Measurements from ENCODE around the gene PRSS2. TPM values are rescaled to one million over a fixed set of nuclear protein-coding genes. Genes with fewer than 3 reads are reported as not detected.

Gene PRSS2
- polyA plus RNA-seq, 1 donor (not counting 4 experiments of a cell fraction or from before 2014, with no cell fraction given) = not detected

GRCh38 chr7:142808461-142808801 lies 37.7 kb downstream of the PRSS2 start:
- TF ChIP-seq EZH2 (IDR thresholded peaks at IDR 0.05; ENCODE audit: low read length) (no peak), CTCF (optimal IDR thresholded peaks at IDR 0.05 in 1 of 3, IDR thresholded peaks at IDR 0.05 in 1 of 3, conservative IDR thresholded peaks at IDR 0.05 in 1 of 3; ENCODE audit: extremely low read depth in 1 of 3, insufficient read depth in 2 of 3, low read length in 3 of 3) (no peak)
- Histone ChIP-seq H4K20me1 (ENCODE audit: control insufficient read depth, extremely low read depth, insufficient read depth, low read length) (no peaks in the 10 kb centered on the region), H3K27ac (ENCODE audit: control insufficient read depth, insufficient read depth, low read length) (no peak overlapping the region), H3K4me1 (ENCODE audit: control insufficient read depth, extremely low read depth, insufficient read depth, low read length) (no peaks in the 10 kb centered on the region), H3K4me2 (ENCODE audit: control insufficient read depth, extremely low read depth, insufficient read depth, low read depth, low read length) (no peak overlapping the region), H2AFZ (ENCODE audit: control insufficient read depth, low read length) (no peak overlapping the region), H3K27me3 (ENCODE audit: control insufficient read depth, extremely low read depth, insufficient read depth, low read length) (no peaks in the 10 kb centered on the region), H3K36me3 (ENCODE audit: control insufficient read depth in 2 of 2, extremely low read depth in 1 of 2, insufficient read depth in 2 of 2, low read length in 2 of 2) (no peaks in the 10 kb centered on the region), H3K79me2 (ENCODE audit: control insufficient read depth, insufficient read depth, low read length) (no peaks in the 10 kb centered on the region), H3K9me1 (ENCODE audit: control insufficient read depth, extremely low read depth, insufficient read depth, low read length) (no peaks in the 10 kb centered on the region), H3K4me3 (ENCODE audit: control insufficient read depth in 2 of 3, extremely low read depth in 1 of 3, insufficient read depth in 2 of 3, low read depth in 1 of 3, low read length in 3 of 3) (no peak overlapping the region), H3K9me3 (ENCODE audit: control insufficient read depth, low read depth, low read length) (no peaks in the 10 kb centered on the region), H3K9ac (ENCODE audit: control insufficient read depth, extremely low read depth, insufficient read depth, low read length) (no peak overlapping the region)
- FAIRE-seq (no peak), DNase-seq (ENCODE audit: low read depth, low spot score) (no peak)
- dilution Hi-C loops (cut with MboI; ENCODE audit: extremely low pct_ligation_motif_present, low sequenced_read_pairs) = loop anchor here (25.0 kb wide), 1 partner anchor 404 kb away; the partner anchor contains the start of gene TAS2R40

DNA sequence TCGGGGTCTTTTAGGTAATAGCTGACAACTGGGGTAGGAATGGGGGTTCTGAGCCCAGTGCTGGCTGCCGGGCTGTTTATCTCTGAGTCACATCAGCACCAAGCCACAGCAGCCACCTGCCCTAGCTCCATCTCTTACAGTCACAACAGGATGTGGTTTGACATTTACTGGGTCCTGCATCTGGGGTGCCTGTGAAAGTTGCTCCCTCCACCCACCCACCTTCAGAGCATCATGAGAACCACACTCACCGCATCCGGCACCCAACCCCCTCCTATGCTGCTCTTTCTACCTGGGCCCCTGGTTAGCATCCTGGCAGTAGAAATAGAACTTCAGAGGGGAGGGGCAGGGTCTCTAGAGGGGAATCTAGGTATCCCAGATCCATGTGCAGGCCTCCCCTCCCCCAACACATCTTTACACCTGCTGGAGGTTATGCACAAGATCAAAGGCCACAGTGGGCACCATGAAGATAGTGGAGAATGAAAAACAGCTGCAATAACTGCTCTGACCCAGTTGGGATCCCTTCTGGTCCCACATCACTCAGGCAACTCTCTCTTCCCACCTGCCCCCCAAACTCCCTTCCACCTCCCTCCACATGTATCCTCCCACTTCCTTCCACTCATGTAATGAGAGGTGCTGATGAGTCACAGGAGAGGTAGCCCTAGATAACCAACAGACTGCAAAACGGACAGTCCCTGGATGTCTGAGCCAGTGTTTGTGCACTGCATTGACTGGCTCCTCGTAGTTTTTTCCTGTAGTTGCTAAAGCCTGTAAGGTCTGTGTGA lies 38.2 kb downstream of the PRSS2 start:
- no peaks in the 10 kb centered on the region for H3K9me1 ChIP-seq (ENCODE audit: control insufficient read depth, extremely low read depth, insufficient read depth, low read length)
- no peak overlapping the region for H2AFZ ChIP-seq (ENCODE audit: control insufficient read depth, low read length)
- TF ChIP-seq CTCF (optimal IDR thresholded peaks at IDR 0.05 in 1 of 3, IDR thresholded peaks at IDR 0.05 in 1 of 3, conservative IDR thresholded peaks at IDR 0.05 in 1 of 3; ENCODE audit: extremely low read depth in 1 of 3, insufficient read depth in 2 of 3, low read length in 3 of 3) = no peak
- no peak for TF ChIP-seq EZH2 (IDR thresholded peaks at IDR 0.05; ENCODE audit: low read length)
- H3K4me1 ChIP-seq (ENCODE audit: control insufficient read depth, extremely low read depth, insufficient read depth, low read length) = no peaks in the 10 kb centered on the region
- no peaks in the 10 kb centered on the region for H3K9me3 ChIP-seq (ENCODE audit: control insufficient read depth, low read depth, low read length)
- dilution Hi-C loops (cut with MboI; ENCODE audit: extremely low pct_ligation_motif_present, low sequenced_read_pairs) = loop anchor here (25.0 kb wide), 1 partner anchor 403 kb away; the partner anchor contains the start of gene TAS2R40
- no peak for FAIRE-seq
- H3K27me3 ChIP-seq (ENCODE audit: control insufficient read depth, extremely low read depth, insufficient read depth, low read length) = no peaks in the 10 kb centered on the region
- no peak overlapping the region for H3K4me2 ChIP-seq (ENCODE audit: control insufficient read depth, extremely low read depth, insufficient read depth, low read depth, low read length)
- no peak for DNase-seq (ENCODE audit: low read depth, low spot score)
- H3K27ac ChIP-seq (ENCODE audit: control insufficient read depth, insufficient read depth, low read length) = no peak overlapping the region
- H4K20me1 ChIP-seq (ENCODE audit: control insufficient read depth, extremely low read depth, insufficient read depth, low read length) = no peaks in the 10 kb centered on the region
- H3K36me3 ChIP-seq (ENCODE audit: control insufficient read depth in 2 of 2, extremely low read depth in 1 of 2, insufficient read depth in 2 of 2, low read length in 2 of 2) = no peaks in the 10 kb centered on the region
- no peaks in the 10 kb centered on the region for H3K79me2 ChIP-seq (ENCODE audit: control insufficient read depth, insufficient read depth, low read length)
- H3K9ac ChIP-seq (ENCODE audit: control insufficient read depth, extremely low read depth, insufficient read depth, low read length) = no peak overlapping the region
- no peak overlapping the region for H3K4me3 ChIP-seq (ENCODE audit: control insufficient read depth in 2 of 3, extremely low read depth in 1 of 3, insufficient read depth in 2 of 3, low read depth in 1 of 3, low read length in 3 of 3)

Measured in keratinocyte (primary cell).